Non-pigmented ciliary epithelial cell (primary cell): ENCODE results near the gene YWHAB.
"Not testable (repeated sequence)": the region's sequence is repeated elsewhere in the genome, so short reads cannot be mapped to it uniquely, and the experiment has no call there.

Source experiments
- DNase-seq: peaks from one replicate; pipeline ENCODE4 v3.0.0-alpha.2; 2010; ENCODE audit warnings: low read depth

YWHAB gene

GRCh38 chr20:44885392-44886265 is at the start of gene YWHAB:
Gene YWHAB (plus strand): TSS chr20:44885705. CDS start chr20:44901534, 15,829 bp downstream.
- DNase-seq: peak; percentile 73

DNA sequence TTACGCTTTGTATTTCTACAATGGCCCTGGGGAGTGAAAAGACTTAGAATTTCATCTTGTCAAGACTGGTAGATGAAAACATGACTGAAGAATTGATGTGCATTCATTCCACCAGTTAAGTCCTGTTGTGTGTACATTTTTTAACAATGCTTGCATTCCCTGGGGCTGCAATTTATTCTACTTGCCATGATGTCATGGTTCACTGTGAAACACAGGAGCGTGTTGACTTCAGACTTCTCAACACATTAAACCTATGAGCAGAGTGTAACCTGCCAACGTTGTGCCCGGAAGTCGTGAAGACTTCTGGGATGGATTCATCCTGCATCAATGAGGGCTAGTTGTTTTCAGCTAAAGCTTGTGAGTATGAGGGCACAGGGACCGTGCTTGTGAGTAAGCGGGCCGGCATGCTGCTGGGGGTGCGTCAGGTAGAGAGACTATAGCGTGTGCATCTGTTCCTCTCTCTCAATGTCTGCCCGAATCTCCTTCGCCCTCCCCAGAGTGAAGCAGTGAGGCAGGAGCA is 48.8 kb upstream of the YWHAB start:
- no peak for DNase-seq

GRCh38 chr20:44837946-44838345 is 47.6 kb upstream of the YWHAB start:
- no peak for DNase-seq

DNA sequence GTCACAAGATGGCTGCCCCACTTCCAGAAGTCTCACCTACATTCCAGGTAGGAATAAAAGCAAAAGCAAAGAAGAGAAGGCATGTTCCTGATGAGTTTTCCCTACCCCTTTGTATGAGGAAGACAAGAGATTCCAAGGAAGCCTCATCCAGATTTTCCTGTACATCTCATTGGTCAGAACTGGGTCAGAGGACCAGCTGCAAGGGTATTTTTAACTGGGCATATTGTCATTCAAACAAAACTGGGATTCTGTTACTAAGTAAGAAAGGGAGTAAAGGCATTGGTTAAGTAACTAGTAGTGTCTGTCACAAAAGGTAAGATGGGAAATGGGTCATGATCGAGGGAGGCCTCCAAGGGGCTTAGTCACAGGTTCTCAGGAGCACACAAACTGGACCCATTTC is 47.0 kb upstream of the YWHAB start:
- DNase-seq: no peak

GRCh38 chr20:44839481-44839880 is 46.0 kb upstream of the YWHAB start:
- DNase-seq: no peak

GRCh38 chr20:44840826-44841225 is 44.7 kb upstream of the YWHAB start:
- DNase-seq: no peak

GRCh38 chr20:44841955-44842354 is 43.5 kb upstream of the YWHAB start:
- no peak for DNase-seq

DNA sequence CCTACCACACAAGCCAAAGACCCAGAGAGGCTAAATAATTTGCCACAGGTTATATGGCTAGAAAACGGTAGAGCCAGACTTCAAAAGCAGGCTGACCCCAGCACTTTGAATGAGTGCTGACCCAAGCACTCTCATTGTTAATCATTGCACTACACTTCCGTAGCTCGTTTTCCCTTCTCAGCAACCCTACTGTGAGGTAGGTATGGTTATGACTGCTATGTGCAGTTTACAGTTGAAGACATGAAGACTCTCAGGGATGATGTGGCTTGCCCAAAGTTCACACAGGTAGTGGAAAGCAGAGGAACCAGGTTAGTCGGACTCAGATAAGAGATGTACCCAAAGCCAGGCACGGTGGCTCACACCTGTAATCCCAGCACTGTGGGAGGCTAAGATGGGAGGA is 41.6 kb upstream of the YWHAB start:
- DNase-seq: no peak

GRCh38 chr20:44848254-44849015 is 37.1 kb upstream of the YWHAB start:
- DNase-seq: no peak

GRCh38 chr20:44849703-44850102 is 35.8 kb upstream of the YWHAB start:
- DNase-seq: no peak

GRCh38 chr20:44850272-44850671 is 35.2 kb upstream of the YWHAB start:
- no peak for DNase-seq

GRCh38 chr20:44850837-44851236 is 34.7 kb upstream of the YWHAB start:
- DNase-seq: no peak

GRCh38 chr20:44851545-44851944 is 34.0 kb upstream of the YWHAB start:
- no peak for DNase-seq

GRCh38 chr20:44856442-44856841 is 29.1 kb upstream of the YWHAB start:
- no peak for DNase-seq

- DNase-seq: no peak
Observed at GRCh38 chr20:44856856-44857448, 28.6 kb upstream of the YWHAB start.

GRCh38 chr20:44858606-44859360 is 26.7 kb upstream of the YWHAB start:
- no peak for DNase-seq

GRCh38 chr20:44861531-44862006 is 23.9 kb upstream of the YWHAB start:
- peak; percentile 10 for DNase-seq

GRCh38 chr20:44862286-44862685 is 23.2 kb upstream of the YWHAB start:
- no peak for DNase-seq

DNA sequence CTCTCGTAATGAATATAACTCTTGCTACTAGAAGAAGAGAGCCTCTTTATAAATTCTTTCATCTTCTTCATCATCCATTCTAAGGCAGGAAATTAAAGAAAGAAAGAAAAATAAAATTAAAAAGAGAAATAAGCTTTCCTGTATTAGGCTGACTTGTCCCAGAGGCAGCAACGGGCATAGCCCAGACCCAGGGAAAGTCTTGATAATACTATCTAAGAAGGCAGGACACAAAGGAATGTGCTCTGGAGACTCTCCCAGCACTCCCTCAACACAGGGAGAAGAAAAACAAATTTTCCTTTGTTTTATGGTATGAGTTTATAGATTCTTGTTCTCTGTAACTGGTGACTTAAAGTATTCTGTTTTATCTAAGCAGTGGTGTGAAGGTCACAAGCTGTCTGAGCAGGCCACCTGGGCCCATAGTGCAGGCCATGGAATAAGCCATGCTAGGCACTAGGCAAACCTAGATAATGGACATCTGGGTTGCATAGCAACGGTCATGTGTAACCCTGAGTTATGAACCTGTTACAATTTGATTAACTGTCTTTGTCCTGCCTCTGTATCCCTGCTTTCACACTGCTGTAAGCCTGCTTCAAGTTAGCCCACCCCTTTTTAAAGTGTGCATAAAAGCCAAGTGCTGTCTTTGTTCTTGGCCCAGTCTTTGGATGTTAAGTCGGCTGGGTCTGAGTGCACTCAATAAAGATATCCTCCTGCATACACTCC is 22.0 kb upstream of the YWHAB start:
- DNase-seq: not testable (repeated sequence)

- not testable (repeated sequence) for DNase-seq
Observed at GRCh38 chr20:44864493-44864892, 21.0 kb upstream of the YWHAB start.
